Cardiac fibroblast (primary cell): Measurements from ENCODE around the gene JDP2.
A peak's percentile ranks its signal among the peaks of the same experiment; 100 is the strongest.

ENCODE experiments used
- DNase-seq, 2 donors: peaks; one replicate each; pipeline versions ENCODE4 v3.0.0 to v3.0.0-alpha.2; 2010; ENCODE audit warnings: low read depth in 2 of 2
- H3K4me3 ChIP-seq, 2 donors: replicated peaks in 1 of 2; 1 replicate in 1 of 2; 2 replicates in 1 of 2; pipeline ENCODE4 v1.5.1; 2011; ENCODE audit warnings: low read depth in 2 of 2, low read length in 2 of 2, mild to moderate bottlenecking in 2 of 2, moderate library complexity in 1 of 2
- CTCF ChIP-seq: IDR thresholded peaks from one replicate; pipeline ENCODE4 v1.5.1; 2011; ENCODE audit warnings: low read depth, mild to moderate bottlenecking, low read length, inconsistent platforms

The JDP2 gene

GRCh38 chr14:75520852-75521251 lies 93.0 kb downstream of the JDP2 start:
- no peak for TF ChIP-seq CTCF
- no peak for DNase-seq
- H3K4me3 ChIP-seq = no peak overlapping the region

GRCh38 chr14:75521415-75522199 lies 93.8 kb downstream of the JDP2 start:
- no peak for TF ChIP-seq CTCF
- DNase-seq = no peak
- no peak overlapping the region for H3K4me3 ChIP-seq

- peak within 1 kb of the TSS in 1 of 2 donors; percentile 41 for H3K4me3 ChIP-seq
- DNase-seq = peak in 1 of 2 donors; percentile 39
- TF ChIP-seq CTCF = no peak
Observed at GRCh38 chr14:75522224-75522982, 94.6 kb downstream of the JDP2 start, which contains the start of gene BATF. Gene BATF, plus strand, starts transcription at chr14:75522469. Its CDS starts 214 bp downstream, at chr14:75522683.

- DNase-seq = no peak
- no peak for TF ChIP-seq CTCF
- peak overlapping the region in 1 of 2 donors; percentile 41 for H3K4me3 ChIP-seq
Observed at GRCh38 chr14:75522983-75523318, 95.1 kb downstream of the JDP2 start.
